CD14-positive monocyte (primary cell): Measurements from ENCODE around the gene NLRX1. TPM values are rescaled to one million over a fixed set of nuclear protein-coding genes. Genes with fewer than 3 reads are reported as not detected.

ENCODE experiments used
- DNase-seq, 3 donors: peaks; one replicate each; pipeline ENCODE4 v3.0.0-alpha.2; 2011 to 2022
- H2AFZ ChIP-seq: 2 replicates; pipeline ENCODE4 v1.6.0; 2012; ENCODE audit warnings: mild to moderate bottlenecking, low read depth, low read length, inconsistent platforms; ENCODE audit not compliant: insufficient read depth, poor library complexity, severe bottlenecking
- H3K27ac ChIP-seq, 2 donors: 1 replicate in 1 of 2; 2 replicates in 1 of 2; pipeline ENCODE4 v1.5.1; 2012 to 2013; ENCODE audit warnings: low read length in 2 of 2, control low read depth in 1 of 2, inconsistent platforms in 1 of 2, low read depth in 1 of 2, mild to moderate bottlenecking in 1 of 2
- H3K27me3 ChIP-seq, 2 donors: one replicate each; pipeline versions ENCODE4 v1.6.0 to v1.6.1; 2011 to 2013; ENCODE audit warnings: low read length in 2 of 2; ENCODE audit not compliant: control insufficient read depth in 2 of 2, insufficient read depth in 2 of 2
- H3K36me3 ChIP-seq, 2 donors: replicated peaks in 1 of 2; 1 replicate in 1 of 2; 2 replicates in 1 of 2; pipeline versions ENCODE4 v1.5.1 to v1.6.1; 2012 to 2013; ENCODE audit warnings: low read length in 2 of 2, control low read depth in 1 of 2, inconsistent platforms in 1 of 2, mild to moderate bottlenecking in 1 of 2; ENCODE audit not compliant: insufficient read depth in 2 of 2, control insufficient read depth in 1 of 2
- H3K4me1 ChIP-seq, 2 donors: 1 replicate in 1 of 2; 2 replicates in 1 of 2; pipeline versions ENCODE4 v1.5.1 to v1.6.1; 2012 to 2013; ENCODE audit warnings: low read length in 2 of 2, control low read depth in 1 of 2, inconsistent platforms in 1 of 2, mild to moderate bottlenecking in 1 of 2, moderate library complexity in 1 of 2; ENCODE audit not compliant: insufficient read depth in 2 of 2, control insufficient read depth in 1 of 2
- H3K4me2 ChIP-seq: replicated peaks from 2 replicates; pipeline ENCODE3; 2012; ENCODE audit warnings: low read length, moderate library complexity, mild to moderate bottlenecking; ENCODE audit not compliant: poor library complexity, severe bottlenecking; ENCODE audit errors: extremely low read depth
- H3K4me3 ChIP-seq, 3 experiments: fragments of 200-600 bp in 1 of 3; sonication (generic) in 1 of 3; replicated peaks in 1 of 3; 1 replicate in 2 of 3; 2 replicates in 1 of 3; pipeline ENCODE4 v1.5.1; 2011 to 2013; ENCODE audit warnings: low read length in 3 of 3, mild to moderate bottlenecking in 3 of 3, control low read depth in 2 of 3, low read depth in 2 of 3, inconsistent platforms in 1 of 3, moderate library complexity in 1 of 3
- H3K79me2 ChIP-seq: 2 replicates; pipeline ENCODE4 v1.6.0; 2012; ENCODE audit warnings: mild to moderate bottlenecking, control low read depth, inconsistent platforms, low read length, moderate library complexity; ENCODE audit not compliant: insufficient read depth
- H3K9ac ChIP-seq: 2 replicates; pipeline ENCODE4 v1.6.0; 2017; ENCODE audit warnings: low read length, mild to moderate bottlenecking; ENCODE audit not compliant: insufficient read depth, poor library complexity, severe bottlenecking
- H3K9me3 ChIP-seq, 2 donors: replicated peaks in 1 of 2; 1 replicate in 1 of 2; 2 replicates in 1 of 2; pipeline versions ENCODE4 v1.5.1 to v1.6.1; 2012 to 2013; ENCODE audit warnings: low read length in 2 of 2, control low read depth in 1 of 2; ENCODE audit not compliant: control insufficient read depth in 1 of 2, insufficient read depth in 1 of 2
- H4K20me1 ChIP-seq: 2 replicates; pipeline ENCODE4 v1.6.0; 2012; ENCODE audit warnings: mild to moderate bottlenecking, low read length, control low read depth, moderate library complexity; ENCODE audit not compliant: insufficient read depth
- H3K27ac Mint-ChIP-seq, 7 donors: one replicate each; pipeline ENCODE4 v1.8.0; 2020; ENCODE audit warnings: mild to moderate bottlenecking in 7 of 7, mixed read lengths in 7 of 7, moderate library complexity in 6 of 7, inconsistent platforms in 2 of 7
- H3K27me3 Mint-ChIP-seq, 3 donors: one replicate each; pipeline ENCODE4 v1.8.0; 2021 to 2022; ENCODE audit warnings: low read depth in 3 of 3, mild to moderate bottlenecking in 3 of 3, mixed read lengths in 3 of 3, moderate library complexity in 3 of 3, inconsistent platforms in 1 of 3
- H3K36me3 Mint-ChIP-seq, 2 donors: one replicate each; pipeline ENCODE4 v1.8.0; 2020; ENCODE audit warnings: mixed read lengths in 2 of 2, inconsistent platforms in 1 of 2, mild to moderate bottlenecking in 1 of 2
- H3K4me1 Mint-ChIP-seq: one replicate; pipeline ENCODE4 v1.8.0; 2020; ENCODE audit warnings: mild to moderate bottlenecking, mixed read lengths
- H3K4me3 Mint-ChIP-seq, 2 donors: one replicate each; pipeline ENCODE4 v1.8.0; 2020; ENCODE audit warnings: mild to moderate bottlenecking in 2 of 2, mixed read lengths in 2 of 2, moderate library complexity in 1 of 2
- H3K9me3 Mint-ChIP-seq, 7 donors: one replicate each; pipeline ENCODE4 v1.8.0; 2020 to 2022; ENCODE audit warnings: mixed read lengths in 7 of 7, mild to moderate bottlenecking in 6 of 7, moderate library complexity in 6 of 7, inconsistent platforms in 2 of 7
- WGBS: methylation state at CpG from one replicate; pipeline ENCODE4 v1.1.5; 2013; ENCODE audit warnings: missing lambda C conversion rate; ENCODE audit not compliant: insufficient coverage; 5-methylcytosine and 5-hydroxymethylcytosine counted together
- intact Hi-C, 2 donors: fragments of 100-400 bp; cut with micrococcal nuclease; formaldehyde crosslinking; loops; one replicate each; pipeline versions ENCODE4 v1.15.0 to v1.15.1; 2023
- polyA plus RNA-seq, 3 donors: library from polyadenylated mRNA; depleted of rRNA in 1 of 3; unstranded in 2 of 3; stranded (reverse) in 1 of 3; fragments of 300-500 nt in 2 of 3; fragments of >200 nt in 1 of 3; fragmentation: Illumina TruSeq in 2 of 3; gene quantifications; 1 replicate in 2 of 3; 2 replicates in 1 of 3; pipeline ENCODE4 v1.2.3, GENCODE V29; 2012 to 2021
- TF ChIP-seq, protein P1 (sequence below): fragments of 200-600 bp; IDR thresholded peaks from one replicate; pipeline ENCODE4 v1.8.0; 2022; ENCODE audit warnings: antibody characterized with exemption, mild to moderate bottlenecking

NLRX1 gene
- polyA plus RNA-seq, 3 donors: 13.7 to 15.5 (median 14.2) TPM

DNA sequence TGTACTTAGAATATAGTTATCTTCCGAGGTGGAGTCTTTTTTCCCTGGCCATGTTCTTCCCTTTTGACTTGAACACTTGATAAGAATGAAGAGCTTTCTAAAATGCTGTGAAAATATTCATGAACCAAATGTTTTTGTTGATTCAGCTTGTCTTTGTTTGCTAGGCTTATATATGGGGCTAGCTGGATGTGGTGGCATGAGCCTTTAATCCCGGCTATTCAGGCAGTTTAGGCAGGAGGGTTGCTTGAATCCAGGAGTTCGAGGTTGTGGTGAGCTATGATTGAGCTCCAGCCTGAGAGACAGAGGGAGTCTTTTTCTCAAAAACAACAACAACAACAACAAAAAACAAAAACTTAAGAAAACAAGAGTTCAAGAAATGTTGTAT, 60.8 kb downstream of the NLRX1 start:
- H3K4me3 Mint-ChIP-seq: no peak overlapping the region
- peak overlapping the region in 5 of 7 donors; percentile 13 to 72 (median 40) for H3K27ac Mint-ChIP-seq
- peaks cover 20% of the 10 kb centered on the region for H3K4me1 Mint-ChIP-seq

DNA sequence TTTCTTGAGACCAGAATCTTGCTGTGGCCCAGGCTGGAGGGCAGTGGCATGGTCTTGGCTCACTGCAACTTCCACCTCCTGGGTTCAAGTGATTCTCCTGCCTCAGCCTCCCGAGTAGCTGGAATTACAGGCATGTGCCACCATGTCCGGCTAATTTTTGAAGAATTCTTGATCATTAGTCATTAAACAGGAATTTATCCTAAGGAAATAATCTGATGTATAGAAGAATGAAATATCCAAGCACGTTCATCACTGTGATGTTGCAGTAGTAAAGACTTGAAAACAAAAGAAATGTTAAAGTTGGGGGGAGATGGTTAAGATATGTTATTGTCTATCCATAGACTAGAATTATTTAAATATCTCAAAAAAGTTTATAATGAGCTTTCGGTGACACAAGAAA, 61.2 kb downstream of the NLRX1 start:
- no peak overlapping the region for H2AFZ ChIP-seq
- no peak overlapping the region for H3K27ac ChIP-seq
- no peak overlapping the region for H3K9ac ChIP-seq
- H3K36me3 ChIP-seq: peaks cover 28 to 48% of the 10 kb centered on the region in 2 donors
- no peak for DNase-seq
- H3K27ac Mint-ChIP-seq: peak overlapping the region in 3 of 7 donors; percentile 31 to 60 (median 53)
- no peaks in the 10 kb centered on the region for H3K27me3 ChIP-seq
- TF ChIP-seq, protein P1, sequence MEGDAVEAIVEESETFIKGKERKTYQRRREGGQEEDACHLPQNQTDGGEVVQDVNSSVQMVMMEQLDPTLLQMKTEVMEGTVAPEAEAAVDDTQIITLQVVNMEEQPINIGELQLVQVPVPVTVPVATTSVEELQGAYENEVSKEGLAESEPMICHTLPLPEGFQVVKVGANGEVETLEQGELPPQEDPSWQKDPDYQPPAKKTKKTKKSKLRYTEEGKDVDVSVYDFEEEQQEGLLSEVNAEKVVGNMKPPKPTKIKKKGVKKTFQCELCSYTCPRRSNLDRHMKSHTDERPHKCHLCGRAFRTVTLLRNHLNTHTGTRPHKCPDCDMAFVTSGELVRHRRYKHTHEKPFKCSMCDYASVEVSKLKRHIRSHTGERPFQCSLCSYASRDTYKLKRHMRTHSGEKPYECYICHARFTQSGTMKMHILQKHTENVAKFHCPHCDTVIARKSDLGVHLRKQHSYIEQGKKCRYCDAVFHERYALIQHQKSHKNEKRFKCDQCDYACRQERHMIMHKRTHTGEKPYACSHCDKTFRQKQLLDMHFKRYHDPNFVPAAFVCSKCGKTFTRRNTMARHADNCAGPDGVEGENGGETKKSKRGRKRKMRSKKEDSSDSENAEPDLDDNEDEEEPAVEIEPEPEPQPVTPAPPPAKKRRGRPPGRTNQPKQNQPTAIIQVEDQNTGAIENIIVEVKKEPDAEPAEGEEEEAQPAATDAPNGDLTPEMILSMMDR: no peak
- H3K4me1 Mint-ChIP-seq: peaks cover 17% of the 10 kb centered on the region
- peaks cover 100% of the 10 kb centered on the region for H3K79me2 ChIP-seq
- H3K9me3 ChIP-seq: no peaks in the 10 kb centered on the region
- no peak overlapping the region for H3K4me2 ChIP-seq
- H4K20me1 ChIP-seq: peaks cover 100% of the 10 kb centered on the region
- intact Hi-C loops: no loop called here
- no peaks in the 10 kb centered on the region for H3K27me3 Mint-ChIP-seq
- H3K4me1 ChIP-seq: no peaks in the 10 kb centered on the region
- H3K4me3 Mint-ChIP-seq: no peak overlapping the region
- H3K9me3 Mint-ChIP-seq: no peaks in the 10 kb centered on the region
- WGBS: no CpG with 5 or more reads among the region's 4 CpGs
- no peak overlapping the region for H3K4me3 ChIP-seq
- H3K36me3 Mint-ChIP-seq: peaks cover 45 to 58% of the 10 kb centered on the region in 2 donors

More for the DNA sequence above, 60.8 kb downstream of the NLRX1 start:
- TF ChIP-seq, protein P1: no peak
- Histone ChIP-seq H3K4me2 (no peak overlapping the region), H3K36me3 (peaks cover 26 to 48% of the 10 kb centered on the region in 2 donors), H3K27ac (peak overlapping the region in 1 of 2 donors; percentile 46), H3K4me3 (no peak overlapping the region), H3K9ac (no peak overlapping the region), H3K79me2 (peaks cover 100% of the 10 kb centered on the region), H3K27me3 (no peaks in the 10 kb centered on the region), H4K20me1 (peaks cover 100% of the 10 kb centered on the region), H3K4me1 (no peaks in the 10 kb centered on the region), H3K9me3 (no peaks in the 10 kb centered on the region), H2AFZ (no peak overlapping the region)
- 0% methylated on average over 1 of the region's 3 CpGs for WGBS
- Mint-ChIP-seq H3K27me3 (no peaks in the 10 kb centered on the region), H3K36me3 (peaks cover 41 to 58% of the 10 kb centered on the region in 2 donors), H3K9me3 (peaks cover 0 to 2% (median 0%) of the 10 kb centered on the region in 7 donors)
- intact Hi-C loops: no loop called here
- no peak for DNase-seq

Other genes starting within 250 kb of the NLRX1 start
- gene BCL9L, start 242.8 kb upstream of the NLRX1 start, polyA plus RNA-seq: 1 to 10 TPM in 2 of 3 donors, under 1 TPM in 1; 0.11 to 6.8 (median 1.8) TPM
- gene UPK2, start 212.4 kb upstream of the NLRX1 start, polyA plus RNA-seq: not detected
- not detected for gene FOXR1, start 197.0 kb upstream of the NLRX1 start, polyA plus RNA-seq
- gene CENATAC, start 170.6 kb upstream of the NLRX1 start, polyA plus RNA-seq: 10 to 100 TPM in 1 of 3 donors, 1 to 10 TPM in 2; 2.7 to 47.8 (median 4.1) TPM
- gene RPS25, start 150.4 kb upstream of the NLRX1 start, polyA plus RNA-seq: 1,000 to 10,000 TPM; 1,137 to 1,336 (median 1,264) TPM
- gene TRAPPC4, start 150.0 kb upstream of the NLRX1 start, polyA plus RNA-seq: 10 to 100 TPM; 46.9 to 54.5 (median 50.0) TPM
- 1 to 10 TPM; 5.9 to 8.0 (median 7.2) TPM for gene SLC37A4, start 137.8 kb upstream of the NLRX1 start, polyA plus RNA-seq
- gene HYOU1, start 111.5 kb upstream of the NLRX1 start, polyA plus RNA-seq: 10 to 100 TPM in 1 of 3 donors, 1 to 10 TPM in 2; 8.4 to 34.9 (median 8.6) TPM
- gene VPS11, start 100.9 kb upstream of the NLRX1 start, polyA plus RNA-seq: 10 to 100 TPM; 28.6 to 56.6 (median 43.3) TPM
- gene HMBS, start 83.8 kb upstream of the NLRX1 start, polyA plus RNA-seq: 10 to 100 TPM; 21.1 to 26.4 (median 25.2) TPM
- gene DPAGT1, start 66.9 kb upstream of the NLRX1 start, polyA plus RNA-seq: 10 to 100 TPM; 37.0 to 54.2 (median 39.7) TPM
- 10 to 100 TPM in 1 of 3 donors, 1 to 10 TPM in 2; 3.8 to 60.2 (median 6.4) TPM for gene C2CD2L, start 61.4 kb upstream of the NLRX1 start, polyA plus RNA-seq
- gene HINFP, start 47.1 kb upstream of the NLRX1 start, polyA plus RNA-seq: 10 to 100 TPM in 1 of 3 donors, 1 to 10 TPM in 2; 8.0 to 43.0 (median 8.6) TPM
- under 1 TPM in 1 of 3 donors, not detected in 2; 0.04 TPM for gene ABCG4, start 19.7 kb upstream of the NLRX1 start, polyA plus RNA-seq
- gene NHERF4, start 16.8 kb downstream of the NLRX1 start, polyA plus RNA-seq: under 1 TPM in 2 of 3 donors, not detected in 1; 0.09 to 0.47 TPM
- gene CBL, start 37.6 kb downstream of the NLRX1 start, polyA plus RNA-seq: 10 to 100 TPM in 2 of 3 donors, 1 to 10 TPM in 1; 7.6 to 24.0 (median 23.1) TPM
- gene MCAM, start 148.4 kb downstream of the NLRX1 start, polyA plus RNA-seq: not detected
- 10 to 100 TPM in 2 of 3 donors, 1 to 10 TPM in 1; 6.8 to 27.6 (median 20.5) TPM for gene RNF26, start 165.8 kb downstream of the NLRX1 start, polyA plus RNA-seq
- not detected for gene C1QTNF5, start 172.2 kb downstream of the NLRX1 start, polyA plus RNA-seq
- not detected for gene MFRP, start 178.0 kb downstream of the NLRX1 start, polyA plus RNA-seq
- gene USP2, start 213.0 kb downstream of the NLRX1 start, polyA plus RNA-seq: under 1 TPM in 1 of 3 donors, not detected in 2; 0.36 TPM